OCI-LY3 (cell line): Measurements from ENCODE around the gene ZNF428.
A peak's percentile ranks its signal among the peaks of the same experiment; 100 is the strongest.
"Not testable (repeated sequence)": the region's sequence is repeated elsewhere in the genome, so short reads cannot be mapped to it uniquely, and the experiment has no call there.

Source experiments
- H2AFZ ChIP-seq: fragments of 200-600, 300-600 bp; shearing (Covaris generic); 2 replicates; pipeline ENCODE4 v1.6.0; 2014; ENCODE audit warnings: antibody characterized with exemption, low read depth, low read length
- H3K27ac ChIP-seq: fragments of 200-600, 300-600 bp; sonication (generic); 2 replicates; pipeline ENCODE4 v1.5.1; 2014; ENCODE audit warnings: mild to moderate bottlenecking, low read length, moderate library complexity, mixed read lengths
- H3K27me3 ChIP-seq: fragments of 200-600, 300-600 bp; sonication (generic); 2 replicates; pipeline ENCODE4 v1.6.1; 2014; ENCODE audit warnings: low read depth, low read length, mixed read lengths
- H3K36me3 ChIP-seq: fragments of 200-600, 300-600 bp; sonication (generic); replicated peaks from 2 replicates; pipeline ENCODE3; 2014; ENCODE audit warnings: low read depth, low read length, mixed read lengths
- H3K4me1 ChIP-seq: fragments of 300-600, 200-600 bp; sonication (generic); 2 replicates; pipeline ENCODE4 v1.6.1; 2014; ENCODE audit warnings: low read length, mixed read lengths
- H3K4me2 ChIP-seq: fragments of 200-600, 300-600 bp; sonication (generic); 2 replicates; pipeline ENCODE4 v1.6.1; 2014; ENCODE audit warnings: low read length, mixed read lengths
- H3K4me3 ChIP-seq: fragments of 300-600, 200-600 bp; sonication (generic); 2 replicates; pipeline ENCODE4 v1.5.1; 2014; ENCODE audit warnings: antibody characterized with exemption, mild to moderate bottlenecking, low read length, moderate library complexity
- H3K79me2 ChIP-seq: fragments of 300-600, 200-600 bp; shearing (Covaris generic); 2 replicates; pipeline ENCODE4 v1.6.1; 2014; ENCODE audit warnings: mild to moderate bottlenecking, low read length, mixed read lengths
- H3K9ac ChIP-seq: fragments of 300-600, 200-600 bp; shearing (Covaris generic); 2 replicates; pipeline ENCODE4 v1.6.0; 2014; ENCODE audit warnings: mild to moderate bottlenecking, low read length, moderate library complexity
- H3K9me3 ChIP-seq: fragments of 200-600, 300-600 bp; shearing (Covaris generic); 2 replicates; pipeline ENCODE4 v1.6.1; 2014; ENCODE audit warnings: low read length, mixed read lengths; ENCODE audit not compliant: insufficient read depth
- H4K20me1 ChIP-seq: fragments of 200-600, 300-600 bp; sonication (generic); 2 replicates; pipeline ENCODE4 v1.6.1; 2016; ENCODE audit warnings: low read length, mixed read lengths; ENCODE audit not compliant: insufficient read depth
- EZH2phosphoT487 ChIP-seq: fragments of 200-600 bp; shearing (Covaris generic); IDR thresholded peaks from 2 replicates; pipeline ENCODE4 v1.6.1; 2018; ENCODE audit warnings: antibody characterized with exemption, mixed run types, low read depth
- TF ChIP-seq, protein P1 (sequence below): fragments of 200-600, 300-600 bp; sonication (generic); IDR thresholded peaks from 2 replicates; pipeline ENCODE4 v1.5.1; 2014; ENCODE audit warnings: antibody characterized with exemption, low read length, low read depth

ZNF428 gene

DNA sequence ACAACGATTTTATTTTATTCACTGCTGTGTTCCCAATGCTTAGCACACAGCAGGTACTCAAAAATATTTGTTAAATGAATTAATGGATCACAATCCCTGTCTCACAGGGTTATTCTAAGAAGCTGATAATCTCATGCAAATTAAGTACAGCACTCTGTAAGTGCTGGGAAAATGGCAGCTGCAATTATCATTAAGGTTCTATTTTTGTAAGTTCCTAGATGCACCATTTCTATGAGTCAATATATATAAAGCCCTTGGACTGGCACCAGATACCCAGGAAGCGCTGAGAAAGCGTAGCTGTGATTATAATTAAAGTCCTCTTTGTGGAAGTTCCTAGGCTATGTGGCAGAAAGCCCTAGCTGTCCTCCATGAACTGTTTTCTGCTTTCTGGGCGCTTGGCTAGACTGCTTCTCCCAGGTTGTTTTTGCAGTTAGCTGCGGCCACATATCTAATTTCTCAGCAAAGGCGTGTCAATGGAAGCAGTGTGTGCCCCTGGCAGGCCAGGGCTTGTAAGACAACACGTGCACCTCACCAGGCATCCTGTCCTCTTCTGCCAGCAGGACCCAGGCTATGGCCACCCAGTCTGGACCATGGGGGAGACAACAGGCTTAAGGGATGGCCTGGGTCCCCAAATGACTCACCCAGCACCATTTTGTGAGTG, 12.7 kb downstream of the ZNF428 start:
- Histone ChIP-seq H3K27ac (no peak overlapping the region), H3K36me3 (peaks cover 5% of the 10 kb centered on the region)

GRCh38 chr19:43605875-43606568, 13.4 kb downstream of the ZNF428 start:
- Histone ChIP-seq H3K36me3 (peaks cover 11% of the 10 kb centered on the region), H3K4me3 (no peak overlapping the region), H3K4me1 (no peaks in the 10 kb centered on the region), H3K4me2 (no peak overlapping the region), H2AFZ (no peak overlapping the region), H3K79me2 (no peaks in the 10 kb centered on the region), H3K9ac (no peak overlapping the region), H4K20me1 (no peaks in the 10 kb centered on the region), H3K27ac (no peak overlapping the region), H3K9me3 (no peaks in the 10 kb centered on the region), H3K27me3 (no peaks in the 10 kb centered on the region)
- TF ChIP-seq, protein P1, sequence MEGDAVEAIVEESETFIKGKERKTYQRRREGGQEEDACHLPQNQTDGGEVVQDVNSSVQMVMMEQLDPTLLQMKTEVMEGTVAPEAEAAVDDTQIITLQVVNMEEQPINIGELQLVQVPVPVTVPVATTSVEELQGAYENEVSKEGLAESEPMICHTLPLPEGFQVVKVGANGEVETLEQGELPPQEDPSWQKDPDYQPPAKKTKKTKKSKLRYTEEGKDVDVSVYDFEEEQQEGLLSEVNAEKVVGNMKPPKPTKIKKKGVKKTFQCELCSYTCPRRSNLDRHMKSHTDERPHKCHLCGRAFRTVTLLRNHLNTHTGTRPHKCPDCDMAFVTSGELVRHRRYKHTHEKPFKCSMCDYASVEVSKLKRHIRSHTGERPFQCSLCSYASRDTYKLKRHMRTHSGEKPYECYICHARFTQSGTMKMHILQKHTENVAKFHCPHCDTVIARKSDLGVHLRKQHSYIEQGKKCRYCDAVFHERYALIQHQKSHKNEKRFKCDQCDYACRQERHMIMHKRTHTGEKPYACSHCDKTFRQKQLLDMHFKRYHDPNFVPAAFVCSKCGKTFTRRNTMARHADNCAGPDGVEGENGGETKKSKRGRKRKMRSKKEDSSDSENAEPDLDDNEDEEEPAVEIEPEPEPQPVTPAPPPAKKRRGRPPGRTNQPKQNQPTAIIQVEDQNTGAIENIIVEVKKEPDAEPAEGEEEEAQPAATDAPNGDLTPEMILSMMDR = no peak
- no peak for TF ChIP-seq EZH2phosphoT487

More for the DNA sequence above, 12.7 kb downstream of the ZNF428 start:
- Histone ChIP-seq H4K20me1 (no peaks in the 10 kb centered on the region), H3K27me3 (no peaks in the 10 kb centered on the region), H3K9ac (no peak overlapping the region), H3K79me2 (no peaks in the 10 kb centered on the region), H3K9me3 (no peaks in the 10 kb centered on the region), H3K4me1 (no peaks in the 10 kb centered on the region), H3K4me2 (no peak overlapping the region), H3K4me3 (no peak overlapping the region), H2AFZ (no peak overlapping the region)
- TF ChIP-seq, protein P1 = no peak
- no peak for TF ChIP-seq EZH2phosphoT487

GRCh38 chr19:43600326-43600725, 19.1 kb downstream of the ZNF428 start:
- not testable (repeated sequence) for H3K4me2 ChIP-seq, H3K4me3 ChIP-seq, H2AFZ ChIP-seq, H3K9ac ChIP-seq, H3K27ac ChIP-seq, H3K27me3 ChIP-seq, H3K9me3 ChIP-seq, H4K20me1 ChIP-seq
- peaks cover 19% of the 10 kb centered on the region for H3K36me3 ChIP-seq
- H3K79me2 ChIP-seq = peaks cover 28% of the 10 kb centered on the region
- H3K4me1 ChIP-seq = peaks cover 12% of the 10 kb centered on the region

- Histone ChIP-seq H3K79me2 (peaks cover 34% of the 10 kb centered on the region), H3K4me1 (peaks cover 13% of the 10 kb centered on the region), H3K27ac (no peak overlapping the region), H4K20me1 (no peaks in the 10 kb centered on the region), H3K9me3 (no peaks in the 10 kb centered on the region), H3K4me2 (no peak overlapping the region), H3K4me3 (no peak overlapping the region), H2AFZ (no peak overlapping the region), H3K36me3 (peaks cover 19% of the 10 kb centered on the region), H3K27me3 (no peaks in the 10 kb centered on the region), H3K9ac (no peak overlapping the region)
- no peak for TF ChIP-seq EZH2phosphoT487
- TF ChIP-seq, protein P1 = peak; percentile 29; the same call in 1 of the 2 replicates
These were observed 19.7 kb downstream of the ZNF428 start for GRCh38 chr19:43599635-43600295.
